HEK293 (cell line): Measurements from ENCODE around the gene OAS2.

ENCODE experiments used
- CTCF ChIA-PET: fragments of 350-600 bp; formaldehyde crosslinking; extraction: SDS; loops from one replicate; lab custom pipeline; 2021; ENCODE audit warnings: antibody characterized with exemption; lab: Yijun Ruan, JAX
- POLR2A ChIA-PET: fragments of 300-600 bp; formaldehyde crosslinking; extraction: SDS; loops from one replicate; lab custom pipeline; 2020; ENCODE audit warnings: antibody characterized with exemption, inconsistent platforms; lab: Yijun Ruan, JAX
- H3K27ac ChIP-seq: fragments of 200-500 bp; sonication (Bioruptor generic); 2 replicates; pipeline ENCODE4 v1.5.1; 2014; ENCODE audit warnings: low read depth, low read length, control low read depth, inconsistent platforms; ENCODE audit errors: extremely low read depth
- H3K36me3 ChIP-seq, 2 experiments: fragments of 200-500 bp in 1 of 2; sonication (Bioruptor generic) in 1 of 2; 1 replicate in 1 of 2; 2 replicates in 1 of 2; pipeline ENCODE4 v1.5.1; 2014 to 2017; ENCODE audit warnings: inconsistent platforms in 2 of 2, low read length in 2 of 2; ENCODE audit not compliant: control insufficient read depth in 2 of 2, insufficient read depth in 1 of 2
- H3K4me1 ChIP-seq: fragments of 200-500 bp; sonication (Bioruptor generic); 2 replicates; pipeline ENCODE4 v1.5.1; 2014; ENCODE audit warnings: mild to moderate bottlenecking, low read length, inconsistent platforms; ENCODE audit not compliant: control insufficient read depth, insufficient read depth
- H3K4me3 ChIP-seq: 2 replicates; pipeline ENCODE4 v1.5.1; 2011; ENCODE audit warnings: low read depth, mild to moderate bottlenecking, control low read depth, low read length, moderate library complexity
- H3K9me3 ChIP-seq: fragments of 200-500 bp; sonication (Bioruptor generic); 2 replicates; pipeline ENCODE4 v1.5.1; 2014; ENCODE audit warnings: low read depth, low read length, inconsistent platforms; ENCODE audit not compliant: control insufficient read depth, insufficient read depth
- GLIS2 ChIP-seq: fragments of 450-650 bp; formaldehyde crosslinking; IDR thresholded peaks from 2 replicates; pipeline ENCODE4 v1.5.1; 2016; ENCODE audit warnings: missing biosample characterization, missing genetic modification characterization
- HIC1 ChIP-seq: fragments of 450-650 bp; formaldehyde crosslinking; IDR thresholded peaks from 2 replicates; pipeline ENCODE4 v1.5.1; 2016; ENCODE audit warnings: missing biosample characterization, missing genetic modification characterization
- PRDM1 ChIP-seq: fragments of 450-650 bp; formaldehyde crosslinking; IDR thresholded peaks from 2 replicates; pipeline ENCODE4; 2016; ENCODE audit warnings: missing biosample characterization, missing genetic modification characterization
- YY2 ChIP-seq: fragments of 450-650 bp; formaldehyde crosslinking; IDR thresholded peaks from 2 replicates; pipeline ENCODE4 v1.5.1; 2016; ENCODE audit warnings: missing biosample characterization, missing genetic modification characterization
- ZBTB17 ChIP-seq: fragments of 450-650 bp; formaldehyde crosslinking; IDR thresholded peaks from 2 replicates; pipeline ENCODE4 v1.5.1; 2016; ENCODE audit warnings: missing biosample characterization, missing genetic modification characterization
- ZNF112 ChIP-seq: fragments of 450-650 bp; formaldehyde crosslinking; IDR thresholded peaks from 2 replicates; pipeline ENCODE4 v1.5.0; 2017; ENCODE audit warnings: missing biosample characterization, missing genetic modification characterization
- ZNF354C ChIP-seq: fragments of 450-650 bp; formaldehyde crosslinking; IDR thresholded peaks from 2 replicates; pipeline ENCODE4 v1.5.1; 2016; ENCODE audit warnings: missing biosample characterization, missing genetic modification characterization, low read depth, borderline replicate concordance
- ZNF449 ChIP-seq: fragments of 450-650 bp; formaldehyde crosslinking; IDR thresholded peaks from 2 replicates; pipeline ENCODE4 v1.5.1; 2017; ENCODE audit warnings: missing biosample characterization, mild to moderate bottlenecking, missing genetic modification characterization, moderate library complexity
- ZNF521 ChIP-seq: fragments of 450-650 bp; formaldehyde crosslinking; IDR thresholded peaks from 2 replicates; pipeline ENCODE4 v1.5.1; 2017; ENCODE audit warnings: missing biosample characterization, mild to moderate bottlenecking, missing genetic modification characterization
- ZNF600 ChIP-seq: fragments of 450-650 bp; formaldehyde crosslinking; IDR thresholded peaks from 2 replicates; pipeline ENCODE4 v1.5.1; 2016; ENCODE audit warnings: missing biosample characterization, missing genetic modification characterization
- ZNF658 ChIP-seq: fragments of 450-650 bp; formaldehyde crosslinking; IDR thresholded peaks from 2 replicates; pipeline ENCODE4; 2016; ENCODE audit warnings: missing biosample characterization, missing genetic modification characterization
- ZNF707 ChIP-seq: fragments of 450-650 bp; formaldehyde crosslinking; IDR thresholded peaks from 2 replicates; pipeline ENCODE4 v1.5.1; 2016; ENCODE audit warnings: missing biosample characterization, missing genetic modification characterization
- ZNF830 ChIP-seq: fragments of 450-650 bp; IDR thresholded peaks from 2 replicates; pipeline ENCODE4 v1.5.0; 2018; ENCODE audit warnings: missing biosample characterization, missing genetic modification characterization, low read depth, mild to moderate bottlenecking, moderate library complexity
- ZNF837 ChIP-seq: fragments of 450-650 bp; formaldehyde crosslinking; IDR thresholded peaks from 2 replicates; pipeline ENCODE4 v1.5.1; 2016; ENCODE audit warnings: missing biosample characterization, missing genetic modification characterization
- TF ChIP-seq, protein P1 (sequence below): fragments of 450-650 bp; IDR thresholded peaks from 2 replicates; pipeline ENCODE4 v1.5.1; 2018; ENCODE audit warnings: missing biosample characterization, mild to moderate bottlenecking, missing genetic modification characterization

OAS2 gene

GRCh38 chr12:113057565-113058485 lies 79.5 kb downstream of the OAS2 start:
- H3K4me3 ChIP-seq, result no peak overlapping the region
- no peak overlapping the region for H3K27ac ChIP-seq
- no peak for TF ChIP-seq ZNF449 (tag by site-specific recombination)
- no peak for TF ChIP-seq ZNF830
- H3K4me1 ChIP-seq, result no peaks in the 10 kb centered on the region
- ChIA-PET CTCF (interaction anchor here (0.9 to 8.6 kb wide), 3 partner anchors 9 to 116 kb away, joined by 3 to 46 read pairs (median 4); no protein-coding TSS in a partner anchor), POLR2A (no interaction called here)
- no peaks in the 10 kb centered on the region for H3K36me3 ChIP-seq
- H3K9me3 ChIP-seq, result no peaks in the 10 kb centered on the region

GRCh38 chr12:113058553-113058952 lies 80.2 kb downstream of the OAS2 start:
- H3K4me3 ChIP-seq, result no peak overlapping the region
- H3K9me3 ChIP-seq, result no peaks in the 10 kb centered on the region
- no peak overlapping the region for H3K27ac ChIP-seq
- H3K36me3 ChIP-seq, result no peaks in the 10 kb centered on the region
- no peak for TF ChIP-seq PRDM1
- TF ChIP-seq ZNF354C (tag by site-specific recombination), result no peak
- TF ChIP-seq, all 188 proteins: peak for 0
- ChIA-PET CTCF (interaction anchor here (0.9 to 8.6 kb wide), 4 partner anchors 10 to 115 kb away, joined by 3 to 46 read pairs (median 4); no protein-coding TSS in a partner anchor), POLR2A (no interaction called here)
- H3K4me1 ChIP-seq, result no peaks in the 10 kb centered on the region

- Histone ChIP-seq H3K4me1 (no peaks in the 10 kb centered on the region), H3K4me3 (no peak overlapping the region), H3K36me3 (no peaks in the 10 kb centered on the region), H3K9me3 (no peaks in the 10 kb centered on the region), H3K27ac (no peak overlapping the region)
- ChIA-PET POLR2A (no interaction called here), CTCF (interaction anchor here (0.6 to 8.6 kb wide), 5 partner anchors 10 to 115 kb away, joined by 3 to 46 read pairs (median 3); no protein-coding TSS in a partner anchor)
- TF ChIP-seq GLIS2 (tag by site-specific recombination) (0 out of 2 replicates have a peak, but pooled peaks have one; percentile 21), ZBTB17 (tag by site-specific recombination) (0 out of 2 replicates have a peak, but pooled peaks have one; percentile 53), YY2 (no peak), ZNF658 (tag by site-specific recombination) (0 out of 2 replicates have a peak, but pooled peaks have one; percentile 40), ZNF112 (tag by site-specific recombination) (0 out of 2 replicates have a peak, but pooled peaks have one; percentile 27), ZNF707 (tag by site-specific recombination) (0 out of 2 replicates have a peak, but pooled peaks have one; percentile 8), ZNF600 (tag by site-specific recombination) (peak; percentile 29; the same call in 1 of the 2 replicates), ZNF521 (tag by site-specific recombination) (0 out of 2 replicates have a peak, but pooled peaks have one; percentile 68), HIC1 (tag by site-specific recombination) (0 out of 2 replicates have a peak, but pooled peaks have one; percentile 21), ZNF837 (tag by site-specific recombination) (no peak)
- TF ChIP-seq, protein P1, sequence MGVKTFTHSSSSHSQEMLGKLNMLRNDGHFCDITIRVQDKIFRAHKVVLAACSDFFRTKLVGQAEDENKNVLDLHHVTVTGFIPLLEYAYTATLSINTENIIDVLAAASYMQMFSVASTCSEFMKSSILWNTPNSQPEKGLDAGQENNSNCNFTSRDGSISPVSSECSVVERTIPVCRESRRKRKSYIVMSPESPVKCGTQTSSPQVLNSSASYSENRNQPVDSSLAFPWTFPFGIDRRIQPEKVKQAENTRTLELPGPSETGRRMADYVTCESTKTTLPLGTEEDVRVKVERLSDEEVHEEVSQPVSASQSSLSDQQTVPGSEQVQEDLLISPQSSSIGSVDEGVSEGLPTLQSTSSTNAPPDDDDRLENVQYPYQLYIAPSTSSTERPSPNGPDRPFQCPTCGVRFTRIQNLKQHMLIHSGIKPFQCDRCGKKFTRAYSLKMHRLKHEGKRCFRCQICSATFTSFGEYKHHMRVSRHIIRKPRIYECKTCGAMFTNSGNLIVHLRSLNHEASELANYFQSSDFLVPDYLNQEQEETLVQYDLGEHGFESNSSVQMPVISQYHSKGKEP, result no peak
Measured at GRCh38 chr12:113059071-113059595, 80.8 kb downstream of the OAS2 start.
